Measurements from ENCODE around the gene EME2. TPM values are rescaled to one million over a fixed set of nuclear protein-coding genes. Genes with fewer than 3 reads are reported as not detected.

Gene EME2
- total RNA-seq, 6 donors from 2014 or later = 10.8 to 87.0 (median 21.5) TPM

GRCh38 chr16:1809281-1809801 is 36.7 kb downstream of the EME2 start:
- TF ChIP-seq CTCF (IDR thresholded peaks at IDR 0.05) (no peak), POLR2AphosphoS5 (IDR thresholded peaks at IDR 0.05) (no peak), EP300 (IDR thresholded peaks at IDR 0.05) (no peak)
- 73 to 76% methylated on average over 4 to 25 of the region's 28 CpGs for WGBS, 2 donors
- Histone ChIP-seq H3K9me3 (no peaks in the 10 kb centered on the region), H3K27ac (no peak overlapping the region), H3K36me3 (peaks cover 20 to 63% (median 42%) of the 10 kb centered on the region in 4 donors), H3K27me3 (no peaks in the 10 kb centered on the region), H3K4me1 (peaks cover 3 to 8% (median 4%) of the 10 kb centered on the region in 4 donors), H3K4me3 (no peak overlapping the region)
- DNase-seq = peak in 1 of 2 donors; percentile 78
- ATAC-seq (ENCODE audit: low FRiP score in 2 of 2) = no peak

DNA sequence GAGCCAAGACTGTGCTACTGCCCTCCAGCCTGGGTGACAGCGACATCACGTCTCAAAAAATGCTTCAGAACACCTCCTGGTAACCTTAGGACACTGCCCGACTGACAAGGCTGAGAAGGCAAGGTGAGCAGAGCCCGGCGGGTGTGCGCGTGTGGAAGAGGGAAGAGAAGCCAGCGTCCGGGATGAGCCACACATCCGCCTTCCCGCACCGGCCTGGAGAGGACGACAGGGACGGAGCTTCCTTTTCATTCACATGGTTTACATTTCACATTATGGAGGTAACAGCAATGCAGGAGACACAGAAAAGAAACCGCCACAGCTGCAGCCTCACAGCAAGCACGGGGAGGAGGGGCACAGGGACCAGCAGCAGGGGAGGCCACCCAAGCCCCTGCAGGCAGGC is 37.5 kb downstream of the EME2 start:
- no peak for TF ChIP-seq POLR2AphosphoS5 (IDR thresholded peaks at IDR 0.05)
- H3K36me3 ChIP-seq = peaks cover 20 to 66% (median 42%) of the 10 kb centered on the region in 4 donors
- ATAC-seq (ENCODE audit: low FRiP score in 2 of 2) (no peak), DNase-seq (no peak)
- H3K4me1 ChIP-seq = peaks cover 3 to 8% (median 4%) of the 10 kb centered on the region in 4 donors
- 93 to 95% methylated on average over 16 of the region's 16 CpGs for WGBS, 2 donors
- H3K4me3 ChIP-seq = no peak overlapping the region
- H3K9me3 ChIP-seq = no peaks in the 10 kb centered on the region
- no peak overlapping the region for H3K27ac ChIP-seq
- H3K27me3 ChIP-seq = no peaks in the 10 kb centered on the region

DNA sequence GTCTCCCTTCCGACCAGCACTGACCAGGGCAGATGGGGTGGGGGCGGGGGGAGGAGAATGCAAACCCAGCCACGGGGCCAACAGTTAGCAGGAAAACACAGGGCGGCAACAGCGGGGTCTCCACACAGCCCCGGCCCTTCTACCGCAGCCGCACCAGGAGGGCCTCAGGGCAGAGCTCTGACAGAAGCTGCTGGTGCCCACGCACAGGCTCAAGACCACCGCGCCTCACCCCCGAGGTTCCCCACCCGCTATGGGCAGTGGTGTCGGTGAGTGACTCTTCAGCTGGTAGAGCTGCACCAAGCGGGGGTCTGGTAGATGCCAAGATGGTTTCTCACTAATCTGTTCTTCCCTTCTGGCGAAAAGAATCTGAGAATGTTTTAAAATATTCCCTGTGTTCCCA is 37.9 kb downstream of the EME2 start:
- peaks cover 3 to 8% (median 4%) of the 10 kb centered on the region in 4 donors for H3K4me1 ChIP-seq
- H3K4me3 ChIP-seq = no peak overlapping the region
- ATAC-seq (ENCODE audit: low FRiP score in 2 of 2) (no peak), DNase-seq (no peak)
- no peaks in the 10 kb centered on the region for H3K27me3 ChIP-seq
- TF ChIP-seq EP300 (IDR thresholded peaks at IDR 0.05) (no peak), POLR2A (IDR thresholded peaks at IDR 0.05) (no peak), POLR2AphosphoS5 (IDR thresholded peaks at IDR 0.05) (no peak), CTCF (IDR thresholded peaks at IDR 0.05) (no peak)
- 94 to 98% methylated on average over 14 to 15 of the region's 16 CpGs for WGBS, 2 donors
- no peak overlapping the region for H3K27ac ChIP-seq
- H3K36me3 ChIP-seq = peaks cover 20 to 67% (median 45%) of the 10 kb centered on the region in 4 donors
- no peaks in the 10 kb centered on the region for H3K9me3 ChIP-seq

DNA sequence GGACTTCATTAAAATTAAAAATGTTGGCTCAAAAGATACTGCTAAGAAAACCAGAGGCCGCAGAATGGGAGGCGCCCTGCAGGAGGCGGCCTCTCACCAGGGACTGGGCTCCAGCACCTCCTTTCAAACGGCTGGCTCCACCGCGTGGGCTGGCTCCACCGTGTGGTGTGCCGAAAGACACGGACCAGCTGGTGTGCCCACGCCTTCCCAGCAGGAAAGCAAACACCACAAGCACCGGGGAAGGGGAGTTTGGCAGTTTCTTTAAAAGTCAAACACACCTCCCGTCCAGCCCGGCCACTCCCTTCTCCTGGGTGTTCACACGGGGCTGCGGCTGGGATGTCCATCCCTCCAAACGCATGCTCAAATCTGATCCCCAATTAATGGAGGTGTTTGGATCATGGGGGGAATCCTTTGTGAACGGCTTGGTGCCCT is 40.1 kb downstream of the EME2 start:
- H3K36me3 ChIP-seq = peaks cover 22 to 69% (median 55%) of the 10 kb centered on the region in 4 donors
- peak; percentile 86 to 92 for ATAC-seq (ENCODE audit: low FRiP score in 2 of 2)
- TF ChIP-seq CTCF (IDR thresholded peaks at IDR 0.05) (peak; percentile 19 to 71 (median 49)), POLR2AphosphoS5 (IDR thresholded peaks at IDR 0.05) (peak; percentile 47 to 76), POLR2A (IDR thresholded peaks at IDR 0.05) (no peak), EP300 (IDR thresholded peaks at IDR 0.05) (no peak)
- H3K4me1 ChIP-seq = peaks cover 3 to 8% (median 4%) of the 10 kb centered on the region in 4 donors
- H3K4me3 ChIP-seq = no peak overlapping the region
- DNase-seq = peak; percentile 87 to 91
- 25 to 35% methylated on average over 11 to 15 of the region's 17 CpGs for WGBS, 2 donors
- H3K27me3 ChIP-seq = no peaks in the 10 kb centered on the region
- no peak overlapping the region for H3K27ac ChIP-seq
- no peaks in the 10 kb centered on the region for H3K9me3 ChIP-seq

GRCh38 chr16:1815461-1815860 is 42.9 kb downstream of the EME2 start:
- Histone ChIP-seq H3K27me3 (no peaks in the 10 kb centered on the region), H3K4me3 (no peak overlapping the region), H3K27ac (no peak overlapping the region), H3K36me3 (peaks cover 10 to 71% (median 55%) of the 10 kb centered on the region in 4 donors), H3K4me1 (peaks cover 3 to 8% (median 4%) of the 10 kb centered on the region in 4 donors), H3K9me3 (no peaks in the 10 kb centered on the region)
- ATAC-seq (ENCODE audit: low FRiP score in 2 of 2) = no peak
- DNase-seq = no peak
- TF ChIP-seq EP300 (IDR thresholded peaks at IDR 0.05) (no peak), POLR2A (IDR thresholded peaks at IDR 0.05) (no peak), CTCF (IDR thresholded peaks at IDR 0.05) (no peak), POLR2AphosphoS5 (IDR thresholded peaks at IDR 0.05) (no peak)
- WGBS, 2 donors = 92 to 95% methylated on average over 11 of the region's 11 CpGs

Measured in upper lobe of left lung (tissue), 6 donors.